HG03095 (cell line): Measurements from ENCODE around the gene ABCD4.
"Not testable (repeated sequence)": the region's sequence is repeated elsewhere in the genome, so short reads cannot be mapped to it uniquely, and the experiment has no call there.

Source experiments
- ATAC-seq: cut with Tn5 transposase; IDR thresholded peaks from one replicate; pipeline ENCODE4 v1.9.1; 2021; ENCODE audit warnings: moderate library complexity; ENCODE audit not compliant: unreplicated experiment

The ABCD4 gene

GRCh38 chr14:74302152-74302628 lies 544 bp downstream of the ABCD4 start:
- ATAC-seq: no peak

- ATAC-seq: no peak
These were observed 1.1 kb downstream of the ABCD4 start for GRCh38 chr14:74301594-74302151.

- no peak for ATAC-seq
These were observed 3.6 kb downstream of the ABCD4 start for GRCh38 chr14:74299061-74299545.

GRCh38 chr14:74297986-74298385 lies 4.7 kb downstream of the ABCD4 start:
- ATAC-seq: no peak

GRCh38 chr14:74296037-74296467 lies 6.7 kb downstream of the ABCD4 start:
- no peak for ATAC-seq

- ATAC-seq: no peak
These were observed 9.1 kb downstream of the ABCD4 start for GRCh38 chr14:74293606-74294005.

GRCh38 chr14:74292061-74292460 lies 10.7 kb downstream of the ABCD4 start:
- no peak for ATAC-seq

- ATAC-seq: no peak
These were observed 12.3 kb downstream of the ABCD4 start for GRCh38 chr14:74290415-74290814.

- ATAC-seq: no peak
These were observed 12.9 kb downstream of the ABCD4 start for GRCh38 chr14:74289801-74290200.

- no peak for ATAC-seq
These were observed 16.0 kb downstream of the ABCD4 start for GRCh38 chr14:74286736-74287135.

GRCh38 chr14:74281069-74281468 lies 21.7 kb downstream of the ABCD4 start:
- no peak for ATAC-seq

GRCh38 chr14:74278080-74278479 lies 24.7 kb downstream of the ABCD4 start:
- no peak for ATAC-seq

- no peak for ATAC-seq
These were observed 27.4 kb downstream of the ABCD4 start for GRCh38 chr14:74275241-74275841.

- no peak for ATAC-seq
These were observed 31.4 kb downstream of the ABCD4 start for GRCh38 chr14:74271365-74271764.

- ATAC-seq: not testable (repeated sequence)
These were observed 32.2 kb downstream of the ABCD4 start for GRCh38 chr14:74270382-74271177.

GRCh38 chr14:74267588-74267987 lies 35.1 kb downstream of the ABCD4 start:
- no peak for ATAC-seq

- ATAC-seq: no peak
These were observed 37.3 kb downstream of the ABCD4 start for GRCh38 chr14:74265301-74265965.

- no peak for ATAC-seq
These were observed 38.8 kb downstream of the ABCD4 start for GRCh38 chr14:74263921-74264320.

- no peak for ATAC-seq
These were observed 39.6 kb downstream of the ABCD4 start for GRCh38 chr14:74263181-74263580.

GRCh38 chr14:74262076-74262475 lies 40.7 kb downstream of the ABCD4 start:
- no peak for ATAC-seq

GRCh38 chr14:74261288-74261687 lies 41.4 kb downstream of the ABCD4 start:
- no peak for ATAC-seq
